ENCODE data around the gene OFD1.

- TF ChIP-seq HDGF (IDR thresholded peaks at IDR 0.05; ENCODE audit: borderline replicate concordance): no peak
- TF ChIP-seq SP1 (IDR thresholded peaks at IDR 0.05): no peak
- no peak for TF ChIP-seq FOXK2 (IDR thresholded peaks at IDR 0.05)
- TF ChIP-seq SUZ12 (IDR thresholded peaks at IDR 0.05): no peak
- no peak for TF ChIP-seq LEF1 (IDR thresholded peaks at IDR 0.05; ENCODE audit: borderline replicate concordance)
- no peak for TF ChIP-seq FOXA1 (IDR thresholded peaks at IDR 0.05)
- no peak for TF ChIP-seq ELF4 (IDR thresholded peaks at IDR 0.05)
These were observed 18.1 kb downstream of the OFD1 start for GRCh38 chrX:13752646-13753045.

Data from HEK293T (cell line).